Measurements from ENCODE around the gene KCNT1. TPM values are rescaled to one million over a fixed set of nuclear protein-coding genes. Genes with fewer than 3 reads are reported as not detected.

KCNT1 gene
- total RNA-seq, 1 experiment from 2014 or later: 0.17 TPM

- ATAC-seq (no peak), DNase-seq (ENCODE audit: low read depth, low spot score) (no peak)
- no peaks in the 10 kb centered on the region for H4K20me1 ChIP-seq (ENCODE audit: insufficient read depth)
- no peaks in the 10 kb centered on the region for H3K79me2 ChIP-seq (ENCODE audit: insufficient read depth, low read length)
- no peak overlapping the region for H3K9ac ChIP-seq (ENCODE audit: low read length)
- TF ChIP-seq CEBPB (IDR thresholded peaks at IDR 0.05; ENCODE audit: low read depth) (no peak), ATF3 (IDR thresholded peaks at IDR 0.05) (no peak), TCF7L2 (IDR thresholded peaks at IDR 0.05; ENCODE audit: borderline replicate concordance, extremely low read depth, insufficient read depth, insufficient read length) (no peak), ELF1 (IDR thresholded peaks at IDR 0.05; ENCODE audit: borderline replicate concordance, low read depth) (no peak), ZNF274 (IDR thresholded peaks at IDR 0.05; ENCODE audit: low read depth, low read length) (no peak), CBX3 (IDR thresholded peaks at IDR 0.05; ENCODE audit: low read depth) (no peak), POLR2A (IDR thresholded peaks at IDR 0.05; ENCODE audit: borderline replicate concordance, extremely low read depth, insufficient read depth, insufficient read length) (no peak), FOSL1 (IDR thresholded peaks at IDR 0.05; ENCODE audit: low read depth) (no peak), POLR2AphosphoS5 (IDR thresholded peaks at IDR 0.05; ENCODE audit: low read depth, low read length) (no peak), MAX (IDR thresholded peaks at IDR 0.05) (no peak), EZH2phosphoT487 (IDR thresholded peaks at IDR 0.05; ENCODE audit: borderline replicate concordance) (no peak), SRF (IDR thresholded peaks at IDR 0.05; ENCODE audit: low read depth) (no peak)
- TF ChIP-seq, protein P1, sequence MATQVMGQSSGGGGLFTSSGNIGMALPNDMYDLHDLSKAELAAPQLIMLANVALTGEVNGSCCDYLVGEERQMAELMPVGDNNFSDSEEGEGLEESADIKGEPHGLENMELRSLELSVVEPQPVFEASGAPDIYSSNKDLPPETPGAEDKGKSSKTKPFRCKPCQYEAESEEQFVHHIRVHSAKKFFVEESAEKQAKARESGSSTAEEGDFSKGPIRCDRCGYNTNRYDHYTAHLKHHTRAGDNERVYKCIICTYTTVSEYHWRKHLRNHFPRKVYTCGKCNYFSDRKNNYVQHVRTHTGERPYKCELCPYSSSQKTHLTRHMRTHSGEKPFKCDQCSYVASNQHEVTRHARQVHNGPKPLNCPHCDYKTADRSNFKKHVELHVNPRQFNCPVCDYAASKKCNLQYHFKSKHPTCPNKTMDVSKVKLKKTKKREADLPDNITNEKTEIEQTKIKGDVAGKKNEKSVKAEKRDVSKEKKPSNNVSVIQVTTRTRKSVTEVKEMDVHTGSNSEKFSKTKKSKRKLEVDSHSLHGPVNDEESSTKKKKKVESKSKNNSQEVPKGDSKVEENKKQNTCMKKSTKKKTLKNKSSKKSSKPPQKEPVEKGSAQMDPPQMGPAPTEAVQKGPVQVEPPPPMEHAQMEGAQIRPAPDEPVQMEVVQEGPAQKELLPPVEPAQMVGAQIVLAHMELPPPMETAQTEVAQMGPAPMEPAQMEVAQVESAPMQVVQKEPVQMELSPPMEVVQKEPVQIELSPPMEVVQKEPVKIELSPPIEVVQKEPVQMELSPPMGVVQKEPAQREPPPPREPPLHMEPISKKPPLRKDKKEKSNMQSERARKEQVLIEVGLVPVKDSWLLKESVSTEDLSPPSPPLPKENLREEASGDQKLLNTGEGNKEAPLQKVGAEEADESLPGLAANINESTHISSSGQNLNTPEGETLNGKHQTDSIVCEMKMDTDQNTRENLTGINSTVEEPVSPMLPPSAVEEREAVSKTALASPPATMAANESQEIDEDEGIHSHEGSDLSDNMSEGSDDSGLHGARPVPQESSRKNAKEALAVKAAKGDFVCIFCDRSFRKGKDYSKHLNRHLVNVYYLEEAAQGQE (IDR thresholded peaks at IDR 0.05; ENCODE audit: low read depth): no peak
- no peaks in the 10 kb centered on the region for H3K27me3 ChIP-seq (ENCODE audit: insufficient read depth, low read length)
- intact Hi-C loops (cut with micrococcal nuclease): no loop called here
- CTCF ChIA-PET: interaction anchor here (1.3 kb wide), 1 partner anchor 9 kb away, joined by 3 read pairs; no protein-coding TSS in a partner anchor
- RAD21 ChIA-PET (ENCODE audit: low non-redundant PET in 1 of 2, low total read pairs in 2 of 2, uncharacterized antibody in 2 of 2, unreplicated experiment in 2 of 2): no interaction called here
- no peaks in the 10 kb centered on the region for H3K9me3 ChIP-seq (ENCODE audit: control insufficient read depth in 1 of 2, insufficient read depth in 1 of 2, low read depth in 1 of 2, low read length in 2 of 2)
- no peaks in the 10 kb centered on the region for H3K4me1 ChIP-seq (ENCODE audit: control insufficient read depth in 1 of 2, insufficient read depth in 2 of 2, low read length in 2 of 2)
- no TSS peak for BruUV-seq (replicated peaks)
- no peak overlapping the region for H3K27ac ChIP-seq (ENCODE audit: low read depth, low read length)
- no peak overlapping the region for H2AFZ ChIP-seq (ENCODE audit: low read depth, low read length, poor library complexity, severe bottlenecking)
- H3K4me2 ChIP-seq (ENCODE audit: low read length): no peak overlapping the region
- no peaks in the 10 kb centered on the region for H3K36me3 ChIP-seq (ENCODE audit: control insufficient read depth in 1 of 2, insufficient read depth in 2 of 2, low read length in 2 of 2)
- H3K4me3 ChIP-seq (replicated peaks in 1 of 2; ENCODE audit: low read depth in 1 of 2, low read length in 2 of 2): no peak overlapping the region
- no peaks in the 10 kb centered on the region for H3K9me2 ChIP-seq (ENCODE audit: insufficient read depth)
- POLR2A ChIA-PET: no interaction called here
These were observed 86.0 kb downstream of the KCNT1 start for GRCh38 chr9:135787776-135788575.

All from HCT116 (cell line).